OCI-M2 (cell line): ENCODE data around the gene EPHA10.

Experiments
- DNase-seq: peaks from one replicate; lab custom pipeline; 2025; ENCODE audit not compliant: unreplicated experiment; lab: John Stamatoyannopoulos, UW

EPHA10 gene

GRCh38 chr1:37764888-37765441 lies at the start of gene EPHA10:
EPHA10 (minus strand) TSS chr1:37765120; CDS start chr1:37765066, 54 bp downstream.
- no peak for DNase-seq

GRCh38 chr1:37814252-37814651 lies 49.3 kb upstream of the EPHA10 start:
- no peak for DNase-seq

DNA sequence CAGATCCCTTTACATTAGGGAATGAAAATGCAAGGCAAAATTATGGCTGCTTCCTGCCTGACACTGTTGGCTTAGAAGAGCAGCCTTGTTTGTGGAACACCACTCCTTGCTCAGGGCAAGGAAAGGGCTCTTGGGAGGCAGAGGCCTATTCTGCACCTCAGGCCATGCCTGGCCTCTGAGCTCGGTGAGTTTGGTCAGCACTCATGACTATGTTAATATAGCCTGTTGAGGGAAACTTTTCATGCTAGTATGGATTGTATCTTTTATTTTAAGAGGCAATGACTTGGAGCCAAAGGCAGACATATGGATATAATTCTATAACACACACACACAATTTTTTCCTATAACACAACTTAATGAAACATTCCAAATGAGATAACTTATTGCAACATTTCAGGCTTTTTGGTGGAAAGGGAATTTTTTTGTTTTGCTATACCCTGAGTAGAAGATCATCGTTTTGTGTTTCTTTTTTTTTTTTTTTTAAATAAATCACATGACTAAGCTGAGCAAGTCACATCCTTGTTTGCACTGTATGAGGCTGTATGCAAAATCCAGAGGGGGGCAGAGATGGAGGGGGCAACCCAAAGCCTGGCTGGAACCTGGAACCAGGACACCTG lies 48.7 kb upstream of the EPHA10 start:
- DNase-seq, result no peak

DNA sequence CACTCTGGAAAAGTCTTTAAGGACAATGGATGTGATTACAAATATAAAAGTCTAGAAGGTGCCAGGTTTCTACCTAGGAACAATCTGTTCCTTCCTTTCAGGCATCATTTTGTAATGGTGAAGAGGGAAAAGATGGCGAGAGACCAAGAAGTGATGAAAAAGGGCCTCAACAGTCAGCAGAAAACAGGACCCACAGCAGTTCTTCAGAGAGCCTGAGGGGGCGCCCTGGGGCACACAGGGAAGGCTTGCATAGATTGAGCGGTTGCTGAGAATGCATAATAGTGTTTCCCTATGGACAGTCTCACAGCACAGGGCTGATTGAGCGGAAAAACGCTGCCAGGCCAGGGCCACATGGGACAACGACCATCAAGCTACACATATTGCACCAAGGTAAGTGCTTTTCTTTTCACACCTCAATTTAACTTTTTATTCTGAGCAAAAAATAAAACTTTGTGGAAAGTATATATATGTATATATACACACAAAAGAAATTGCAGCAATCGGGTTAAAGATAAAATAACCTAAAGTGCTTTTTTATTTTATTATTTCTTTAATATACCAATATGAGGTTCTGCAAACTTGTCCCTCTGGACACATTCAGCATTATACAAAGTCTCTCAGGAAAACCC lies 46.2 kb upstream of the EPHA10 start:
- no peak for DNase-seq

DNA sequence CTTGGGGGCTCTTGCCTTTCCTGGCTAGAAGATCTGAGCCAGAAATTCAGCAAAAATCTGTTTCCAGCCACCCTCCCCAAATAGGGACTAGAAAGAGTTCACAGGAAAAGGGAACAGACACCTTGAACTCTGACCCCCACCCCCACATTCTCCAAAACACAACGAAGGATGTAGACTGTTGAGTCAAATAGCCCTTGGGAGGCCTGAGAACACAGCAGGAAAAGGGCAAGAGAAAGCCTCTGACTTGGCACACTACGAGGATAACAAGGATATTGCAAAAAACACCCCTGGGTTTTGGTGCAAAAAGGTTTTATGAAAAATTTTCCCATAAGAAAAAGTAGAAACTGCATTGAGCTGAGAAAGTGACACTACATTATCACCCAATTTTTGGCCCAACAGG lies 45.0 kb upstream of the EPHA10 start:
- DNase-seq, result no peak

GRCh38 chr1:37808369-37809319 lies 43.7 kb upstream of the EPHA10 start:
- DNase-seq, result no peak

DNA sequence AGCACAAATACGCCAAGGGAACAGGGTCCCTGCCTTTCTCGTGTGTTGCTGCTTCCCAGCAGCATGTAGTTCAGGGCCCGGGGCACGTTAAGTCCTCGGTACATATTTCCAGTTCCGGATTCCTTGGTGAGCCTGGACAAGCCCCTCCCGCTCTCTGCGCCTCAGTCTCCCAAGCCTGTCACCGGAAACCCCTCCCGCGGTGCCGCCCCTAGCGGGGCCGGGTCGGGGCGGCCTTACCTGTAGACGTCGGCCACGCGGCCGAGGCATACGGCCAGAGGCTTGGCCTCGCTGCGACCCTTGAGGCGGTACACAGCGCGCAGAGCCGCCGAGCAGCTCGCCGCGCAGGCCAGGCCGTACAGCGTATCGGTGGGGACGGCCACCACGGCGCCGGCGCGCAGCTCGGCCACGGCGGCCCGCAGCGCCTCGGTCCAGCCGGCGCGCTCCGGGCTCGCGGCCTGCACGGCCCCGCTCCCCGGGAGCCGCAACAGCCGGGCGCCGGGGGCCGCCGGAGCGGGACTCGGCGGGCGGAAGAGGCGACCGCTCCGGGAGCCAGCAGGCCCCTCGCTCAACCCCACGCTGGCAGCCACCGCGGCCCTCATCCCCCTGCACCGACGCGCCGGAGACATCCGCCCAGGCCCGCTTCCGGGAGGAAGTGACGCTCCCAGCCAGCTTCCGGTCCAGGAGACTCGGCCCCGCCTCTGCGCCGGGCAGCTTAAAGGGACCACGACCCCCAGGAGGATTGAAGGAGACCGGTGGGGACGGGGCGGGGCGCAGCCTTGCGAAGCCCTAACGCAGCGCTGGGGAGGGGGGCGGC lies 42.8 kb upstream of the EPHA10 start, which contains the start of the genes C1orf122 and YRDC:
Gene C1orf122 (plus strand): TSS at position 236 of the 814 bp plus-strand sequence. CDS start 615 bp downstream, outside the sequence.
Gene YRDC (minus strand): TSS at position 654 of the 814 bp plus-strand sequence. CDS start 28 bp downstream, at position 626.
- DNase-seq, result peak; percentile 35

DNA sequence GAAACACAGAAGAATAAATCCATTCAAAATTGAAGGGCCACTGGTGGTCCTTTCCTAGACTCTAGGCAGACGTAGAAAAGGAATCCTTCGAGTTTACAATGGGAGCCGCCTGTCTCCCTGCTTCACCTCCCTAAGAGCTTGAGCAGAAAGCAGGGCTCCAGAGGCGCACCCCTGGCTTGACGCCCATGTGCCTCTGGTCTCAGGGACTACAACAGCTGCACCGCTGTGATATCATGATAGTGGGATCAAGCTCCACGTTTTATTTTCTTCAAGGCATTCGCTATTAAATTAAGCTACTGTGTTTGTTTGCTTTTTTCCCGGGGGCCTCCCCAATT lies 42.3 kb upstream of the EPHA10 start:
- no peak for DNase-seq

DNA sequence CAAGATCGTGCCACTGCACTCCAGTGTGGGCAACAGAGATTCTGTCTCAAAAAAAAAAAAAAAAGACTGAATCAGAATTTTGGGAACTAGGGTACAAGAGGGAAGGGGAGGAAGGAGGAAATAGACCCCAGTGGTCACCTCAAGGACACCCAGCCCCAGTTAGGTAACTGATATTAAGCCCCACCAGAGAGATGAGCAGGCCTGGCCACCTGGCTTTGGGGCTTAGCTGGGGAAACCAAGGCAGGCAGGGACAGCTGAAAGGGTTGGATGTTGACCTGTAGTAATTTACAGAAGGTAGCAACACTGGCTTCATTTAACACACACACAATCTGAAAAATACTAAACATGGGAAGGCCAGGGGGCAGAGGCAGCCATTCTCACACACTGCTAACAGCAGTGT lies 37.5 kb upstream of the EPHA10 start:
- no peak for DNase-seq

- DNase-seq, result no peak
These were observed 32.9 kb upstream of the EPHA10 start for GRCh38 chr1:37797750-37798345.

- no peak for DNase-seq
These were observed 30.6 kb upstream of the EPHA10 start for GRCh38 chr1:37795340-37796125.

GRCh38 chr1:37794372-37795339 lies 29.7 kb upstream of the EPHA10 start:
- DNase-seq, result no peak

GRCh38 chr1:37793773-37794371 lies 29.0 kb upstream of the EPHA10 start, which contains the start of gene MANEAL:
MANEAL (plus strand) TSS chr1:37793847; CDS start chr1:37794183, 336 bp downstream.
- no peak for DNase-seq

GRCh38 chr1:37792943-37793686 lies 28.2 kb upstream of the EPHA10 start:
- DNase-seq, result no peak

- DNase-seq, result no peak
These were observed 17.6 kb upstream of the EPHA10 start for GRCh38 chr1:37782491-37782890.

DNA sequence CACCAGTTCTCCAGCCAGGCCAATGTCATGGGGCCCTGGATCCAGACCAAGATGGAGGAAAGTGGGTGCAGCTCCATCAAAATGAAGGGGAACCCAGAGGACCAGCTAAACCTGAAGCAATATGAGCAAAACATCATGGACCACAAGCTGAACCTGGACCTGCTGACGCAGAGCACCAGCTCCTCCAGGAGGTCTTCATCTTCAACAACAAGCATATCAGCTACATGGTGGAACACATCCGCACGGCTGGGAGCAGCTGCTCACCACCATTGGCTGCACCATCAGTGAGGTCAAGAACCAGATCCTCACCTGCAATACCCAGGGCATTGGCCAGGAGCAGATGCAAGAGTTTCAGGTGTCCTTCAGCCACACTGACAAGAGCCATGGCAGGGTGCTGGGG lies 13.7 kb upstream of the EPHA10 start:
- DNase-seq, result no peak

DNA sequence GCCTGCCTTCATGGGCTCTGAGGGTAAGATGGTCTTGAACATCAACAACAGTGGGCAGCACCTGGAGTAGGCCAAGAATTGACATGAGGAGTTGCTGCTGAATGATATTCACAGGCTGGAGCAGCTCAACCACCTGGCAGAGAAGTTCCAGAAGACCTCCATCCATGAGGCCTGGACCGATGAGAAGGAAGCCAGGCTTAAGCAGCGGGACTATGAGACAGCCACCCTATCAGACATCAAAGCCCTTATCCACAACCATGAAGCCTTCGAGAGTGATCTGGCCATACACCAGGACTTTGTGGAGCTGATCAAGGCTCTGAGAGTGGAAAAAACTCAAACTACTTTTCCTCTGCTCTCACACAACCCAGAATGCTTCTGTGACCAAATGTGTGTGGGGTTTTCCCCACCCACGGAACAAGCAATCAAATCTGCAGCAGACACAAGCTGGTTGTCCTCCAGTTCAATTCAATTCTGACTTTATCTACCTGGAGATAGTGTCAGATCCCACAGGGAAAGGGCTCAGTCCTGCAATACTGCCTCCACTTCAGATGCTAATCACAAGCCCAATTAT lies 12.1 kb upstream of the EPHA10 start:
- DNase-seq, result no peak
